Mesenchymal stem cell (in vitro differentiated cells and primary cell): Measurements from ENCODE around the gene ABCC9.
"Not testable (repeated sequence)": the region's sequence is repeated elsewhere in the genome, so short reads cannot be mapped to it uniquely, and the experiment has no call there.

Experiments
- DNase-seq: peaks from one replicate; pipeline ENCODE4 v3.0.0-alpha.2; 2013
- H2AFZ ChIP-seq: one replicate; pipeline ENCODE4 v1.6.1; 2013; ENCODE audit warnings: low read depth, mild to moderate bottlenecking, control low read depth, inconsistent platforms, low read length, moderate library complexity
- H2AK5ac ChIP-seq: 2 replicates; pipeline ENCODE4 v1.6.1; 2013; ENCODE audit warnings: low read length, moderate library complexity, mild to moderate bottlenecking, inconsistent platforms; ENCODE audit not compliant: severe bottlenecking
- H2BK120ac ChIP-seq: one replicate; pipeline ENCODE4 v1.6.1; 2013; ENCODE audit warnings: low read depth, mild to moderate bottlenecking, inconsistent platforms, low read length, moderate library complexity
- H2BK12ac ChIP-seq, 2 experiments: one replicate each; pipeline ENCODE4 v1.6.1; 2013; ENCODE audit warnings: inconsistent platforms in 2 of 2, low read length in 2 of 2, mild to moderate bottlenecking in 2 of 2, moderate library complexity in 2 of 2, control low read depth in 1 of 2
- H2BK15ac ChIP-seq: one replicate; pipeline ENCODE4 v1.6.1; 2013; ENCODE audit warnings: mild to moderate bottlenecking, low read depth, inconsistent platforms; ENCODE audit not compliant: poor library complexity, severe bottlenecking
- H2BK5ac ChIP-seq: 2 replicates; pipeline ENCODE4 v1.6.1; 2013; ENCODE audit warnings: low read depth, mild to moderate bottlenecking, low read length, control low read depth, inconsistent platforms; ENCODE audit not compliant: poor library complexity, severe bottlenecking
- H3K14ac ChIP-seq, 2 experiments: one replicate each; pipeline ENCODE4 v1.6.1; 2013; ENCODE audit warnings: inconsistent platforms in 2 of 2, low read length in 2 of 2, control low read depth in 1 of 2, mild to moderate bottlenecking in 1 of 2, moderate library complexity in 1 of 2
- H3K18ac ChIP-seq, 2 experiments: one replicate each; pipeline ENCODE4 v1.6.1; 2013; ENCODE audit warnings: inconsistent platforms in 2 of 2, low read length in 2 of 2, control low read depth in 1 of 2, low read depth in 1 of 2, mild to moderate bottlenecking in 1 of 2
- H3K23ac ChIP-seq, 2 experiments: one replicate each; pipeline ENCODE4 v1.6.1; 2013; ENCODE audit warnings: inconsistent platforms in 2 of 2, low read length in 2 of 2, mild to moderate bottlenecking in 2 of 2, moderate library complexity in 2 of 2, control low read depth in 1 of 2
- H3K27ac ChIP-seq: 2 replicates; pipeline ENCODE4 v1.5.1; 2013; ENCODE audit warnings: mild to moderate bottlenecking, moderate library complexity, low read length, control low read depth, inconsistent platforms; ENCODE audit not compliant: poor library complexity, severe bottlenecking
- H3K27me3 ChIP-seq, 2 experiments: 2 replicates each; pipeline versions ENCODE4 v1.6.1 to v1.7.0; 2013; ENCODE audit warnings: low read length in 2 of 2, mild to moderate bottlenecking in 2 of 2, moderate library complexity in 2 of 2, control low read depth in 1 of 2, inconsistent platforms in 1 of 2; ENCODE audit not compliant: control insufficient read depth in 1 of 2, insufficient read depth in 1 of 2
- H3K36me3 ChIP-seq, 2 experiments: 2 replicates each; pipeline versions ENCODE4 v1.6.1 to v1.7.0; 2013; ENCODE audit warnings: low read length in 2 of 2, control low read depth in 1 of 2, inconsistent platforms in 1 of 2, low read depth in 1 of 2, mild to moderate bottlenecking in 1 of 2; ENCODE audit not compliant: insufficient read depth in 2 of 2, control insufficient read depth in 1 of 2
- H3K4ac ChIP-seq, 2 experiments: one replicate each; pipeline ENCODE4 v1.6.1; 2013; ENCODE audit warnings: inconsistent platforms in 2 of 2, low read length in 2 of 2, mild to moderate bottlenecking in 2 of 2, moderate library complexity in 2 of 2, control low read depth in 1 of 2, low read depth in 1 of 2
- H3K4me1 ChIP-seq: 2 replicates; pipeline ENCODE4 v1.6.1; 2013; ENCODE audit warnings: low read depth, low read length, control low read depth; ENCODE audit not compliant: control insufficient read depth, insufficient read depth
- H3K4me2 ChIP-seq: 2 replicates; pipeline ENCODE4 v1.6.1; 2013; ENCODE audit warnings: low read length, mild to moderate bottlenecking, inconsistent platforms; ENCODE audit not compliant: poor library complexity, severe bottlenecking
- H3K4me3 ChIP-seq, 2 experiments: 2 replicates each; pipeline versions ENCODE4 v1.5.1 to v1.7.0; 2013; ENCODE audit warnings: low read length in 2 of 2, mild to moderate bottlenecking in 2 of 2, control low read depth in 1 of 2, low read depth in 1 of 2; ENCODE audit not compliant: insufficient read depth in 1 of 2
- H3K79me1 ChIP-seq: replicated peaks from 2 replicates; pipeline ENCODE4 v1.6.1; 2013; ENCODE audit warnings: mild to moderate bottlenecking, control low read depth, low read length, inconsistent platforms; ENCODE audit not compliant: poor library complexity, severe bottlenecking
- H3K9ac ChIP-seq: 2 replicates; pipeline ENCODE4 v1.7.0; 2013; ENCODE audit warnings: mild to moderate bottlenecking, low read length, moderate library complexity
- H3K9me3 ChIP-seq: 2 replicates; pipeline ENCODE4 v1.7.0; 2013; ENCODE audit warnings: mild to moderate bottlenecking, low read length; ENCODE audit not compliant: control insufficient read depth
- H4K8ac ChIP-seq: one replicate; pipeline ENCODE4 v1.6.1; 2013; ENCODE audit warnings: inconsistent platforms, mild to moderate bottlenecking, low read length, moderate library complexity
- H4K91ac ChIP-seq: one replicate; pipeline ENCODE4 v1.6.1; 2013; ENCODE audit warnings: mild to moderate bottlenecking, low read length, inconsistent platforms
- WGBS: methylation state at CpG from one replicate; pipeline ENCODE4 v1.1.7; 2013; ENCODE audit warnings: mixed read lengths; 5-methylcytosine and 5-hydroxymethylcytosine counted together

Gene ABCC9

GRCh38 chr12:21800011-21800410 is 141.2 kb downstream of the ABCC9 start:
- Histone ChIP-seq H3K4me3 (no peak overlapping the region), H3K18ac (no peak overlapping the region), H4K8ac (no peak overlapping the region), H3K79me1 (no peaks in the 10 kb centered on the region), H3K9ac (no peak overlapping the region), H3K27me3 (no peaks in the 10 kb centered on the region), H2BK120ac (no peak overlapping the region), H3K23ac (no peak overlapping the region), H4K91ac (no peak overlapping the region), H2BK5ac (no peak overlapping the region), H3K14ac (no peak overlapping the region), H3K27ac (peak overlapping the region; percentile 56), H3K36me3 (no peaks in the 10 kb centered on the region), H2AFZ (no peak overlapping the region), H3K9me3 (no peaks in the 10 kb centered on the region), H3K4me2 (no peak overlapping the region), H3K4ac (no peak overlapping the region), H2AK5ac (no peak overlapping the region), H2BK12ac (no peak overlapping the region), H3K4me1 (no peaks in the 10 kb centered on the region), H2BK15ac (no peak overlapping the region)
- no CpG with 5 or more reads among the region's 1 CpG for WGBS
- DNase-seq = no peak

GRCh38 chr12:21797539-21797938 is 143.7 kb downstream of the ABCC9 start:
- Histone ChIP-seq H3K36me3 (no peaks in the 10 kb centered on the region), H3K18ac (no peak overlapping the region), H2AFZ (no peak overlapping the region), H3K4ac (no peak overlapping the region), H3K79me1 (no peaks in the 10 kb centered on the region), H3K27me3 (no peaks in the 10 kb centered on the region), H3K4me1 (peaks cover 2% of the 10 kb centered on the region), H4K91ac (no peak overlapping the region), H3K4me2 (no peak overlapping the region), H2BK5ac (no peak overlapping the region), H3K14ac (no peak overlapping the region), H3K23ac (no peak overlapping the region), H3K9ac (no peak overlapping the region), H4K8ac (no peak overlapping the region), H2AK5ac (no peak overlapping the region), H2BK15ac (no peak overlapping the region), H3K4me3 (no peak overlapping the region), H3K27ac (no peak overlapping the region), H2BK12ac (no peak overlapping the region), H3K9me3 (no peaks in the 10 kb centered on the region), H2BK120ac (no peak overlapping the region)
- 100% methylated on average over 1 of the region's 1 CpG for WGBS
- no peak for DNase-seq

- 91% methylated on average over 10 of the region's 10 CpGs for WGBS
- no peak overlapping the region for H2AK5ac ChIP-seq
- H3K27me3 ChIP-seq = no peaks in the 10 kb centered on the region
- no peak overlapping the region for H4K91ac ChIP-seq
- no peak overlapping the region for H4K8ac ChIP-seq
- no peaks in the 10 kb centered on the region for H3K36me3 ChIP-seq
- H3K23ac ChIP-seq = no peak overlapping the region
- H3K27ac ChIP-seq = no peak overlapping the region
- H2BK12ac ChIP-seq = no peak overlapping the region
- H3K18ac ChIP-seq = no peak overlapping the region
- no peak overlapping the region for H3K4me3 ChIP-seq
- no peaks in the 10 kb centered on the region for H3K79me1 ChIP-seq
- H3K14ac ChIP-seq = no peak overlapping the region
- H3K9me3 ChIP-seq = no peaks in the 10 kb centered on the region
- H2BK5ac ChIP-seq = no peak overlapping the region
- no peak overlapping the region for H2BK120ac ChIP-seq
- no peak overlapping the region for H3K4me2 ChIP-seq
- no peak overlapping the region for H3K4ac ChIP-seq
- H2AFZ ChIP-seq = no peak overlapping the region
- DNase-seq = no peak
- H3K9ac ChIP-seq = no peak overlapping the region
- peaks cover 2% of the 10 kb centered on the region for H3K4me1 ChIP-seq
- H2BK15ac ChIP-seq = no peak overlapping the region
Measured at GRCh38 chr12:21795648-21796328, 145.4 kb downstream of the ABCC9 start.

DNA sequence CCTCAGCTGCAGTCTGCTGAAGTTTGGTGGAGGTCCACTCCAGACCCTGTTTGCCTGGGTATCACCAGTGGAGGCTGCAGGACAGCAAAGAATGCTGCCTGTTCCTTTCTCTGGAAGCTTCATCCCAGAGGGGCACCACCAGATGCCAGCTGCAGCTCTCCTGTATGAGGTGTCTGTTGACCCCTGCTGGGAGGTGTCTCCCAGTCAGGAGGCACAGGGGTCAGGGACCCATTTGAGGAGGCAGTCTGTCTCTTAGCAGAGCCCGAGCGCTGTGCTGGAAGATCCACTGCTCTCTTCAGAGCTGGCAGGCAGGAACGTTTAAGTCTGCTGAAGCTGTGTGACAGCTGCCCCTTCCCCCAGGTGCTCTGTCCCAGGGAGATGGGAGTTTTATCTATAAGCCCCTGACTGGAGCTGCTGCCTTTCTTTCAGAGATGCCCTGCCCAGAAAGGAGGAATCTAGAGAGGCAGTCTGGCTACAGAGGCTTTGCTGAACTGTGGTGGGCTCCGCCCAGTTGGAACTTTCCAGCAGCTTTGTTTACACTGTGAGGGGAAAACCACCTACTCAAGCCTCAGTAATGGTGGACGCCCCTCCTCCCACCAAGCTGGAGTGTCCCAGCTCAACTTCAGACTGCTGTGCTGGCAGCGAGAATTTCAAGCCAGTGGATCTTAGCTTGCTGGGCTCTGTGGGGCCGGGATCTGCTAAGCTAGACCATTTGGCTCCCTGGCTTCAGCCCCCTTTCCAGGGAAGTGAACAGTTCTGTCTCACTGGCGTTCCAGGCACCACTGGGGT is 146.2 kb downstream of the ABCC9 start:
- H3K79me1 ChIP-seq, H3K23ac ChIP-seq, H3K36me3 ChIP-seq, H3K27ac ChIP-seq, H3K27me3 ChIP-seq, H3K4me1 ChIP-seq, H2BK15ac ChIP-seq, H2AFZ ChIP-seq, H2AK5ac ChIP-seq, H3K9me3 ChIP-seq, H4K91ac ChIP-seq, H2BK12ac ChIP-seq, DNase-seq, H3K4me3 ChIP-seq, H3K14ac ChIP-seq, H3K4ac ChIP-seq, H2BK120ac ChIP-seq, H3K18ac ChIP-seq, H3K4me2 ChIP-seq, H3K9ac ChIP-seq, H4K8ac ChIP-seq, H2BK5ac ChIP-seq: not testable (repeated sequence)
- 79% methylated on average over 8 of the region's 8 CpGs for WGBS
